Liver (tissue), 2 donors: Measurements from ENCODE around the gene FAM193A.

Experiments
- CTCF ChIP-seq: fragments of 150-350 bp; IDR thresholded peaks from 2 replicates; pipeline ENCODE4 v1.5.1; 2017; ENCODE audit warnings: improper control_type of control experiment, low read depth, low read length; ENCODE audit not compliant: missing input control
- YY1 ChIP-seq: IDR thresholded peaks from 2 replicates; pipeline ENCODE4 v1.6.1; 2016; ENCODE audit warnings: antibody characterized with exemption, mild to moderate bottlenecking
- ZBTB33 ChIP-seq: IDR thresholded peaks from 2 replicates; pipeline ENCODE4 v1.6.1; 2016; ENCODE audit warnings: antibody characterized with exemption
- donor health status: healthy.

- TF ChIP-seq YY1, result no peak
- TF ChIP-seq CTCF, result no peak
- TF ChIP-seq ZBTB33, result no peak
Observed at GRCh38 chr4:2688281-2688680, 151.8 kb downstream of the FAM193A start.
